ENCODE results near the gene MXD3. TPM values are rescaled to one million over a fixed set of nuclear protein-coding genes. Genes with fewer than 3 reads are reported as not detected.

Gene MXD3
- total RNA-seq, 1 experiment from 2014 or later, result 12.6 TPM

DNA sequence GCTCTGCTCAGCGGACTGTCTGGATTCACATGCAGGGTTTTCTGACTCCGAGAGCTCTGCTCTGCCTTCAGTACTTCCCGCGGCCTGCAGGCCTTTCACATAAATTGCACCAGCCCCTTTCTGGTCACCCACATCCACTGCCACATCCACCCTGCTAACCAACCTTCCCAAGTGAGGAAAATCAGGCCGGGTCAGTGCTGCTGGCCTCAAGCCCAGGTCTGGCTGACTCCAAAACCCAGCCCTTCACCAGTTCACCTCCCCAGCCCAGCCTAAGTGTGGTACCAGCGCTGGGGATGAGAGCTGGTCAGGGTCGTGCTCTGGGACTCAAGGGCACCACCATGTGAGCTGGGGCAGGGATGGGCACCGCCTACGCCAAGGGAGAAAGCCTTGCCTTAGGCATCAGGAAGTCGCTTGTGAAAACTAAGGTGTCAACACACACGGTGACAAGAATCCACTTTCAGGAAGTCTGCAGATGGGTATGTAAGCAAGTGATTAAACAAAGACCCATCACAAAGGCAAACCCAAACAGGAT lies 27.5 kb upstream of the MXD3 start:
- Histone ChIP-seq H3K27me3 (ENCODE audit: low read length) (no peaks in the 10 kb centered on the region), H3K9me3 (ENCODE audit: low read length) (no peaks in the 10 kb centered on the region), H3K4me2 (ENCODE audit: low read depth, low read length, poor library complexity, severe bottlenecking) (no peak overlapping the region), H3K27ac (ENCODE audit: low read length) (no peak overlapping the region), H3K9me2 (replicated peaks; ENCODE audit: insufficient read depth, low read length) (no peaks in the 10 kb centered on the region), H3K79me2 (ENCODE audit: low read length) (peaks cover 38% of the 10 kb centered on the region), H3K9ac (ENCODE audit: low read length) (no peak overlapping the region), H3K4me1 (ENCODE audit: low read length) (no peaks in the 10 kb centered on the region), H2AFZ (ENCODE audit: low read length) (no peak overlapping the region), H4K20me1 (ENCODE audit: insufficient read depth, low read depth, low read length) (peaks cover 9% of the 10 kb centered on the region; the same call in 1 of the 2 replicates), H3K4me3 (ENCODE audit: low read length) (no peak overlapping the region), H3K36me3 (ENCODE audit: insufficient read depth, low read length) (peaks cover 19% of the 10 kb centered on the region; the same call in 1 of the 2 replicates)
- no peak for DNase-seq

DNA sequence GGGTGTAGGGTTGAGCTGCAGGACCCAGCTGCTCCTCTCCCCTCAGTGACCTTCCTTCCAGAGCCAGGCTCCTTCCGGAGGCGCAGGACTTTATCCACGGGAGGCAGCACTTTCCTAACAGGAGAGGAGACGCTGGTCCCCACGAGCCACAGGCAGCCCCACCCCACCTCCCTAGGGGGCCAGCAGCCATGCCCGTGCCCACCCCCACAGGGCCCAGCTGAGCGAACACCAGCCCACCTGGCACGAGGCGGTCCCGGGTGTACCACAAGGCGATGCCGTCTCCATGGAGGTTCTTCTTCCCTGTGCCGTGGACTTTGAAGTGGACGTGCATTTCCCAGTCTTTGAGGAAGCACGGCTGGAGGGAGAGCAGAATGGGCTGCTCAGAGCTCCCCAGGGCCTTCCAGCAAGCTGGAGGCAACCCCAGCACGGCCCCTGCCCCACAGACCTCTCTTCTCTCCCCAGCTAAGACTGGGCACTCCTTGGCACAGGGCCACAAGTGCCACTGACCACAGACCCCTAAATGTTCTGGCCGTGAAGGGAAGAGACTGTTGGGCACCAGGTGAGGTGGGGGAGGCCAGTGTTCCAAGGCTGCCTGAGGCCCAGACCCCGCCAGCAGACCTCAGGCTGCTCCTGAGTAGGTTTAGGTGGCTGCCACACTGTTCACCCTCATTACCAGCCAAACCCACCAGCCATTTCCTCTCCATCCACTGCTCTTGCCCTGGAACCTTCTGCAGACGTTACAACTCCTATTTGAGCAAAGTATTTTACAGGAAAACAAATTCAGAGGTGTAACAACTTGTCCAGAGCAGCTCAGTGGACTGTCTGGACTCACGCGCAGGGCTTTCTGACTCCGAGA lies 26.8 kb upstream of the MXD3 start:
- Histone ChIP-seq H3K9ac (ENCODE audit: low read length) (no peak overlapping the region), H3K4me2 (ENCODE audit: low read depth, low read length, poor library complexity, severe bottlenecking) (no peak overlapping the region), H4K20me1 (ENCODE audit: insufficient read depth, low read depth, low read length) (peaks cover 9% of the 10 kb centered on the region; the same call in 1 of the 2 replicates), H3K27ac (ENCODE audit: low read length) (no peak overlapping the region), H3K4me3 (ENCODE audit: low read length) (no peak overlapping the region), H2AFZ (ENCODE audit: low read length) (no peak overlapping the region), H3K4me1 (ENCODE audit: low read length) (no peaks in the 10 kb centered on the region), H3K27me3 (ENCODE audit: low read length) (no peaks in the 10 kb centered on the region), H3K9me3 (ENCODE audit: low read length) (no peaks in the 10 kb centered on the region), H3K36me3 (ENCODE audit: insufficient read depth, low read length) (peaks cover 22% of the 10 kb centered on the region; the same call in 1 of the 2 replicates), H3K79me2 (ENCODE audit: low read length) (peaks cover 34% of the 10 kb centered on the region), H3K9me2 (replicated peaks; ENCODE audit: insufficient read depth, low read length) (no peaks in the 10 kb centered on the region)
- DNase-seq, result no peak

DNA sequence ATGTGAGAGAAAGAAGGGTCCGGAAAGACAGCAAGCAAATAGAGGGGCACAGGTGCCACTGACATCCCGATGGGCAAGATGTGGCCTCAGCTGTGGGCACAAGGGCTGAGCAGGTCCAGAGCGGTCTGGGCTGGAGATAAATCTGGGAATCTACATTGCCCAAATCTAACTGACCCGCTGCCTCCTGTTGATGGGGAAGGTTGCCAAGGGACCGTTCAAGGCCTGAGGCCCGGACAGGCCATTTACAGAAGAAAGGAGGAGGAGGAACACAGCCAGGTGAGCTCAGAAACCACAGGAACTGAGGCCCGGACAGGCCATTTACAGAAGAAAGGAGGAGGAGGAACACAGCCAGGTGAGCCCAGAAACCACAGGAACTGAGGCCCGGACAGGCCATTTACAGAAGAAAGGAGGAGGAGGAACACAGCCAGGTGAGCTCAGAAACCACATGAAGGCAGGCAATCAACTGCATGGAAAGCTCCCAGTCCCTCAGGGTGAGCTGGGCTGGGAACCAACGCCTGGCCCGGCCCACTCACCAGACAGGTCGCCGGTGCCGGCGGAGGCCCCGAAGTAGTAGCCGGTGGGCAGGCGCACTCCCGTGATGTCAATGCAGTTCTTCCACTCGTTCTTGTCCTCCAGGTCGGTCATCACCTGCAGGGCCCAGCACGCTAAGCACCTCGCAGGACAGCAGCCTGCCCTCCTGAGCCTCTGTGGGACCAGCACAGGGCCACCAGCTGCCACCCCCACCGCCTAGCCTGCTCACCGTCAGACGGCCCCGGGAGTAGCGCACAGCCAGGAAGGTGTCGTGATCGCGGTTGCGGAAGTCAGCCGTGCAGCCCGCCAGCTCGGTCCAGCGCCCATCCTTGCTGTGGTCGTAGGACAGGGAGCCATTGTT lies 25.2 kb upstream of the MXD3 start:
- DNase-seq, result no peak
- Histone ChIP-seq H3K4me3 (ENCODE audit: low read length) (no peak overlapping the region), H4K20me1 (ENCODE audit: insufficient read depth, low read depth, low read length) (peaks cover 9% of the 10 kb centered on the region; the same call in 1 of the 2 replicates), H3K27ac (ENCODE audit: low read length) (no peak overlapping the region), H3K9me2 (replicated peaks; ENCODE audit: insufficient read depth, low read length) (no peaks in the 10 kb centered on the region), H3K27me3 (ENCODE audit: low read length) (no peaks in the 10 kb centered on the region), H3K4me1 (ENCODE audit: low read length) (no peaks in the 10 kb centered on the region), H3K9ac (ENCODE audit: low read length) (no peak overlapping the region), H3K9me3 (ENCODE audit: low read length) (no peaks in the 10 kb centered on the region), H3K36me3 (ENCODE audit: insufficient read depth, low read length) (peaks cover 17% of the 10 kb centered on the region; the same call in 1 of the 2 replicates), H2AFZ (ENCODE audit: low read length) (no peak overlapping the region), H3K4me2 (ENCODE audit: low read depth, low read length, poor library complexity, severe bottlenecking) (no peak overlapping the region), H3K79me2 (ENCODE audit: low read length) (peaks cover 22% of the 10 kb centered on the region)

DNA sequence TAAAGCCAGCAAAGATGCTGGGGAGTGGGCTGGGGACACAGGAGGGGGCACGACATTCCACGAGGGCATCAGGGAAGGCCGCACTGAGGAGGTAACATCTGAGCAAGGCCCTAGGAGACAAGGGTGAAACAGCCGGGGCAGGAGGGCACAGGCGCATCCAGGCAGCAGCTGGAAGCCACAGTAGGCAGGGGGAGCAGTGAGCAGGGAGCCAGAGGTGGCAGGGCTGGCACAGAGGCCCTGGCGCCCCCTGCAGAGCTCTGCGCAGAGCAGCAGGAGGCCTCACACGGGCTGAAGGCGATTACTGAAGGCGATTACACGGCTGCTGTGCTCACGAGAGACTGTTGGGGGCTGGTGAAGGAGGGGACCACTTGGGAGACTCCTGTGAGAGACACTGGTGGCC lies 24.4 kb upstream of the MXD3 start:
- H3K4me2 ChIP-seq (ENCODE audit: low read depth, low read length, poor library complexity, severe bottlenecking), result no peak overlapping the region
- peaks cover 9% of the 10 kb centered on the region; the same call in 1 of the 2 replicates for H4K20me1 ChIP-seq (ENCODE audit: insufficient read depth, low read depth, low read length)
- H3K4me1 ChIP-seq (ENCODE audit: low read length), result no peaks in the 10 kb centered on the region
- H2AFZ ChIP-seq (ENCODE audit: low read length), result no peak overlapping the region
- H3K27ac ChIP-seq (ENCODE audit: low read length), result no peak overlapping the region
- H3K9ac ChIP-seq (ENCODE audit: low read length), result no peak overlapping the region
- H3K9me3 ChIP-seq (ENCODE audit: low read length), result no peaks in the 10 kb centered on the region
- no peaks in the 10 kb centered on the region for H3K27me3 ChIP-seq (ENCODE audit: low read length)
- H3K36me3 ChIP-seq (ENCODE audit: insufficient read depth, low read length), result peaks cover 11% of the 10 kb centered on the region; the same call in 1 of the 2 replicates
- DNase-seq, result peak; percentile 83
- no peaks in the 10 kb centered on the region for H3K9me2 ChIP-seq (replicated peaks; ENCODE audit: insufficient read depth, low read length)
- peaks cover 15% of the 10 kb centered on the region for H3K79me2 ChIP-seq (ENCODE audit: low read length)
- no peak overlapping the region for H3K4me3 ChIP-seq (ENCODE audit: low read length)

DNA sequence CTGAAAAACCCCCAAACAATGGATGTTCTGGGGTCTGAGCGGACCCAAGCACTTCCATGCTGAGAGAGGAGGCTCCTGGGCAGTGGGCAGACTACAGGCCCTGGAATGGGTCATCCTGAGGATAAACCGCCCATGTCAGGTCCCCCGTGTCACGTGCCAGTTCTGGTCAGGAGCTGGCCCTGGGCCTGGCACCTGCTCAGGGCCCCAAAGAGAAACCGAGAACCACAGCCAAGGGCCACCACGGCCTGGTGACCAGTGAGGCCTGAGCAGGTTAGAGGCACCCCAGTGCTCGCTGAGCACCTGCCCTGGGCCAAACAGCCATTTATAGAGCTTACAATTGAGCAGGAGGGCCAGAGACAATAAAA lies 24.0 kb upstream of the MXD3 start:
- DNase-seq, result no peak
- Histone ChIP-seq H3K4me2 (ENCODE audit: low read depth, low read length, poor library complexity, severe bottlenecking) (no peak overlapping the region), H3K4me1 (ENCODE audit: low read length) (no peaks in the 10 kb centered on the region), H2AFZ (ENCODE audit: low read length) (no peak overlapping the region), H3K36me3 (ENCODE audit: insufficient read depth, low read length) (peaks cover 11% of the 10 kb centered on the region; the same call in 1 of the 2 replicates), H3K9ac (ENCODE audit: low read length) (no peak overlapping the region), H3K79me2 (ENCODE audit: low read length) (peaks cover 15% of the 10 kb centered on the region), H3K27me3 (ENCODE audit: low read length) (no peaks in the 10 kb centered on the region), H3K9me2 (replicated peaks; ENCODE audit: insufficient read depth, low read length) (no peaks in the 10 kb centered on the region), H3K27ac (ENCODE audit: low read length) (no peak overlapping the region), H4K20me1 (ENCODE audit: insufficient read depth, low read depth, low read length) (peaks cover 9% of the 10 kb centered on the region; the same call in 1 of the 2 replicates), H3K9me3 (ENCODE audit: low read length) (no peaks in the 10 kb centered on the region), H3K4me3 (ENCODE audit: low read length) (no peak overlapping the region)

DNA sequence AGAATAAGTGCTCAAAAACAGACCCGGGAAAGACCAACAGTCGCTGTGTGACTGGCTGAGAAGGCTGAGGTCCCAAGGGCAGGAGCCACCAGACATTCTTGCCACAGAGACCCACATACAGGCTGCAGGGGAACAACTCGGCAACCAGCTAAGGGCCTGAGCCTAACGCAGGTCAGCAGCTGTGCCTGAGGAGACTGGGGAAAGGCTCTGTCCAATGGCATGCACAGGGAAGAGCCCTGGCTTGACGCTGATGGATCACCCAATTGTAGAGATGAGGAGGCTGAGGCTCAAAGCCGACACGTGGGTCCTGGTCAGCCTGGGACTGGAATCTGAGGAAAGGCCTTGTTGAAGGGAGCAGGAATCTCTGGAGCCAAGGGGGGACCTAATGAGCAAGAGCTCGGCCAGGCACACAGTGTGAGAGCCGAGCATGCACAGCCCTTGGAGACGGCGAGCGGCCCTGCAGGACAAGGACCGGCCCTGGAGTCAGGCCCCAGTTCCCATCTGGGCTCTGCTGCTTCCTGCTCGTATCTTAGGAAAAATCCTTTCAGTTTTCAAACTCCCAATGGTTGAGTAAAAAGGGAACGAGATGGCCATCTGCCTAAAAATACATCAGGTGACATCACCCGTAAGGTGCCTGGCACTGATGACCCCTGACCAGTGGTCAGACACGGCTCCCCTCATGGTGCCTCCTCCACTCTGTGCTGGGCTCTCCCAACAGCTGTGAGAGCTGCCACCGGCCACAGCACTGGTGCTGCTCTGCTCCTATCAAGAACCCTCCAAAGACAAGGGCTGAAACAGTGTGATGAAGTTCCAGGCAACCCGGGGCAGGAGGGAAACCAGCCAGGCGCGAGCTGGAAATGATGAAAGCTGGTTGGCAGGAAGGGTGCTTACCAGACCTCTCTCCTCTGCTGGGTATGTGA lies 23.3 kb upstream of the MXD3 start:
- Histone ChIP-seq H2AFZ (ENCODE audit: low read length) (no peak overlapping the region), H3K27ac (ENCODE audit: low read length) (no peak overlapping the region), H4K20me1 (ENCODE audit: insufficient read depth, low read depth, low read length) (peaks cover 9% of the 10 kb centered on the region; the same call in 1 of the 2 replicates), H3K27me3 (ENCODE audit: low read length) (no peaks in the 10 kb centered on the region), H3K4me1 (ENCODE audit: low read length) (no peaks in the 10 kb centered on the region), H3K79me2 (ENCODE audit: low read length) (peaks cover 13% of the 10 kb centered on the region), H3K36me3 (ENCODE audit: insufficient read depth, low read length) (peaks cover 11% of the 10 kb centered on the region; the same call in 1 of the 2 replicates), H3K9me3 (ENCODE audit: low read length) (no peaks in the 10 kb centered on the region), H3K9ac (ENCODE audit: low read length) (no peak overlapping the region), H3K4me2 (ENCODE audit: low read depth, low read length, poor library complexity, severe bottlenecking) (no peak overlapping the region), H3K4me3 (ENCODE audit: low read length) (no peak overlapping the region), H3K9me2 (replicated peaks; ENCODE audit: insufficient read depth, low read length) (no peaks in the 10 kb centered on the region)
- no peak for DNase-seq

DNA sequence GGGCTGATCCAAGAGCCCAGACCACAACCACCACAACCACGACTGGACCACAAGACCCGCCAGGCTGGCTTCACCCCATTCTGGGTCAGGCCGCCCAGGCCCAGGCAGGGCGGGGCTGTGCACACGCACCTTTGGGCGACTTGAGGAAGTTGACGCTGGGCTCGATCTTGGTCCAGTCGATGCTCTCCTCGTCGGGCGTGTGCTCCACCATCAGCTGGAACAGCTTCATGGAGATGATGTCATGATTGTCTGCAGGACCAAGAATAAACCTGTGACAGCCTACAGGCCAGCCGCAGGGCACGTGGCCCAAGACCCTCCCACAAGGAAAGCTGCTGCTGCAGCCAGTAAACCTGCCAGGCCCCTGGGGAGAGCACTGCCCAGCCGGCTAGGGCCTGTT lies 22.5 kb upstream of the MXD3 start:
- Histone ChIP-seq H2AFZ (ENCODE audit: low read length) (no peak overlapping the region), H3K4me2 (ENCODE audit: low read depth, low read length, poor library complexity, severe bottlenecking) (no peak overlapping the region), H3K4me1 (ENCODE audit: low read length) (no peaks in the 10 kb centered on the region), H3K27ac (ENCODE audit: low read length) (no peak overlapping the region), H3K36me3 (ENCODE audit: insufficient read depth, low read length) (peaks cover 11% of the 10 kb centered on the region; the same call in 1 of the 2 replicates), H4K20me1 (ENCODE audit: insufficient read depth, low read depth, low read length) (peaks cover 6% of the 10 kb centered on the region; the same call in 1 of the 2 replicates), H3K27me3 (ENCODE audit: low read length) (no peaks in the 10 kb centered on the region), H3K79me2 (ENCODE audit: low read length) (peaks cover 4% of the 10 kb centered on the region; the same call in 1 of the 2 replicates), H3K9me2 (replicated peaks; ENCODE audit: insufficient read depth, low read length) (no peaks in the 10 kb centered on the region), H3K9me3 (ENCODE audit: low read length) (no peaks in the 10 kb centered on the region), H3K4me3 (ENCODE audit: low read length) (no peak overlapping the region), H3K9ac (ENCODE audit: low read length) (no peak overlapping the region)
- DNase-seq, result no peak

Data from Karpas-422 (cell line).